GM12878 (cell line): ENCODE measurements around the gene NAA35.
"Not testable (repeated sequence)": the region's sequence is repeated elsewhere in the genome, so short reads cannot be mapped to it uniquely, and the experiment has no call there.

Source experiments
- EP300 ChIP-seq, 2 experiments: fragments of 150-350 bp in 1 of 2; IDR thresholded peaks; 2 replicates each; pipeline ENCODE4 v1.6.1; 2011 to 2012; ENCODE audit warnings: low read depth in 2 of 2, low read length in 2 of 2, borderline replicate concordance in 1 of 2, improper control_type of control experiment in 1 of 2, inconsistent platforms in 1 of 2; ENCODE audit not compliant: control insufficient read depth in 1 of 2
- FOXM1 ChIP-seq: IDR thresholded peaks from 2 replicates; pipeline ENCODE4 v1.6.1; 2012; ENCODE audit warnings: low read depth, mild to moderate bottlenecking, inconsistent platforms, low read length, moderate library complexity
- SUZ12 ChIP-seq: fragments of 200-600 bp; sonication (generic); IDR thresholded peaks from one replicate; pipeline ENCODE4 v1.6.1; 2018; ENCODE audit warnings: antibody characterized with exemption, mild to moderate bottlenecking; ENCODE audit not compliant: unreplicated experiment
- TF ChIP-seq, protein P1 (sequence below), 3 experiments: IDR thresholded peaks in 2 of 3; conservative IDR thresholded peaks in 1 of 3; 2 replicates each; pipeline ENCODE4 v1.5.1; 2011; ENCODE audit warnings: low read depth in 3 of 3, low read length in 3 of 3, mild to moderate bottlenecking in 3 of 3, control low read depth in 2 of 3, moderate library complexity in 2 of 3, inconsistent platforms in 1 of 3, mixed read lengths in 1 of 3; ENCODE audit not compliant: control insufficient read depth in 2 of 3, insufficient read depth in 1 of 3; ENCODE audit errors: extremely low read depth in 1 of 3
- TF ChIP-seq, protein P2 (sequence below): IDR thresholded peaks from 2 replicates; pipeline ENCODE4 v1.6.1; 2012; ENCODE audit warnings: low read depth, low read length, improper control_type of control experiment
- TF ChIP-seq, protein P3 (sequence below): IDR thresholded peaks from 2 replicates; pipeline ENCODE4 v1.6.1; 2012; ENCODE audit warnings: low read length, inconsistent platforms

DNA sequence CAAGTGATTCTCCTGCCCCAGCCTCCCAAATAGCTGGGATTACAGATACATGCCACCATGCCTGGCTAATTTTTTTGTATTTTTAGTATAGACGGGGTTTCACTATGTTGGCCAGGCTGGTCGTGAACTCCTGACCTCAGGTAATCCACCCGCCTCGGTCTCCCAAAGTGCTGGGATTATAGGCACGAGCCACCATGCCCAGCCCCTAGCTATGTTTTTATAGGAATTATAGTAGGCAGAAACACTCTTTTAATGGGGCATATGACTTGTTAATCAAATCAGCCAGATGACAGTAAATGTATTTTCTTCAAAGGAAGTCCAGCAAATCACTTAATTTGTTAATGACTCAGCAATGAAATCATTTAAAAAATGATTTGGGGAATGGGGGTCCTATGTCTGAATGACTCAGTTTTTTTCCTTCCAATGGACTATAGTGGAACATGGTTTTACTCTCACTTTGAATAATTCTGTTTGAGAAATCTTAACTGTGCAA, 33.2 kb downstream of the NAA35 start:
- TF ChIP-seq EP300 (IDR thresholded peaks at IDR 0.05; ENCODE audit: borderline replicate concordance in 1 of 2, control insufficient read depth in 1 of 2, low read depth in 2 of 2, low read length in 2 of 2); SUZ12; FOXM1: not testable (repeated sequence)
- TF ChIP-seq, protein P1, sequence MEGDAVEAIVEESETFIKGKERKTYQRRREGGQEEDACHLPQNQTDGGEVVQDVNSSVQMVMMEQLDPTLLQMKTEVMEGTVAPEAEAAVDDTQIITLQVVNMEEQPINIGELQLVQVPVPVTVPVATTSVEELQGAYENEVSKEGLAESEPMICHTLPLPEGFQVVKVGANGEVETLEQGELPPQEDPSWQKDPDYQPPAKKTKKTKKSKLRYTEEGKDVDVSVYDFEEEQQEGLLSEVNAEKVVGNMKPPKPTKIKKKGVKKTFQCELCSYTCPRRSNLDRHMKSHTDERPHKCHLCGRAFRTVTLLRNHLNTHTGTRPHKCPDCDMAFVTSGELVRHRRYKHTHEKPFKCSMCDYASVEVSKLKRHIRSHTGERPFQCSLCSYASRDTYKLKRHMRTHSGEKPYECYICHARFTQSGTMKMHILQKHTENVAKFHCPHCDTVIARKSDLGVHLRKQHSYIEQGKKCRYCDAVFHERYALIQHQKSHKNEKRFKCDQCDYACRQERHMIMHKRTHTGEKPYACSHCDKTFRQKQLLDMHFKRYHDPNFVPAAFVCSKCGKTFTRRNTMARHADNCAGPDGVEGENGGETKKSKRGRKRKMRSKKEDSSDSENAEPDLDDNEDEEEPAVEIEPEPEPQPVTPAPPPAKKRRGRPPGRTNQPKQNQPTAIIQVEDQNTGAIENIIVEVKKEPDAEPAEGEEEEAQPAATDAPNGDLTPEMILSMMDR (IDR thresholded peaks at IDR 0.05 in 2 of 3, conservative IDR thresholded peaks at IDR 0.05 in 1 of 3; ENCODE audit: control insufficient read depth in 2 of 3, extremely low read depth in 1 of 3, insufficient read depth in 1 of 3, low read depth in 3 of 3, low read length in 3 of 3) = not testable (repeated sequence)
- TF ChIP-seq, protein P2, sequence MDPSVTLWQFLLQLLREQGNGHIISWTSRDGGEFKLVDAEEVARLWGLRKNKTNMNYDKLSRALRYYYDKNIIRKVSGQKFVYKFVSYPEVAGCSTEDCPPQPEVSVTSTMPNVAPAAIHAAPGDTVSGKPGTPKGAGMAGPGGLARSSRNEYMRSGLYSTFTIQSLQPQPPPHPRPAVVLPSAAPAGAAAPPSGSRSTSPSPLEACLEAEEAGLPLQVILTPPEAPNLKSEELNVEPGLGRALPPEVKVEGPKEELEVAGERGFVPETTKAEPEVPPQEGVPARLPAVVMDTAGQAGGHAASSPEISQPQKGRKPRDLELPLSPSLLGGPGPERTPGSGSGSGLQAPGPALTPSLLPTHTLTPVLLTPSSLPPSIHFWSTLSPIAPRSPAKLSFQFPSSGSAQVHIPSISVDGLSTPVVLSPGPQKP = not testable (repeated sequence)
- TF ChIP-seq, protein P3, sequence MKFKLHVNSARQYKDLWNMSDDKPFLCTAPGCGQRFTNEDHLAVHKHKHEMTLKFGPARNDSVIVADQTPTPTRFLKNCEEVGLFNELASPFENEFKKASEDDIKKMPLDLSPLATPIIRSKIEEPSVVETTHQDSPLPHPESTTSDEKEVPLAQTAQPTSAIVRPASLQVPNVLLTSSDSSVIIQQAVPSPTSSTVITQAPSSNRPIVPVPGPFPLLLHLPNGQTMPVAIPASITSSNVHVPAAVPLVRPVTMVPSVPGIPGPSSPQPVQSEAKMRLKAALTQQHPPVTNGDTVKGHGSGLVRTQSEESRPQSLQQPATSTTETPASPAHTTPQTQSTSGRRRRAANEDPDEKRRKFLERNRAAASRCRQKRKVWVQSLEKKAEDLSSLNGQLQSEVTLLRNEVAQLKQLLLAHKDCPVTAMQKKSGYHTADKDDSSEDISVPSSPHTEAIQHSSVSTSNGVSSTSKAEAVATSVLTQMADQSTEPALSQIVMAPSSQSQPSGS = not testable (repeated sequence)
